Pulmonary artery endothelial cell (primary cell): ENCODE measurements around the gene PLPP3. TPM values are rescaled to one million over a fixed set of nuclear protein-coding genes. Genes with fewer than 3 reads are reported as not detected.

Source experiments
- DNase-seq: peaks from one replicate; pipeline ENCODE4 v3.0.0-alpha.2; 2011; ENCODE audit warnings: low read depth, low spot score
- total RNA-seq: library from RNA; depleted of rRNA; stranded (reverse); fragments of >200 nt; gene quantifications from 2 replicates; pipeline ENCODE4 v1.2.3, GENCODE V29; 2014

PLPP3 gene
- total RNA-seq, 1 donor from 2014 or later: 28.6 TPM

- no peak for DNase-seq
Measured at GRCh38 chr1:56501426-56501825, 77.9 kb downstream of the PLPP3 start.

GRCh38 chr1:56496821-56497772, 82.3 kb downstream of the PLPP3 start:
- DNase-seq: peak; percentile 26

GRCh38 chr1:56496158-56496557, 83.2 kb downstream of the PLPP3 start:
- DNase-seq: no peak

GRCh38 chr1:56495538-56495937, 83.8 kb downstream of the PLPP3 start:
- no peak for DNase-seq

- DNase-seq: no peak
Measured at GRCh38 chr1:56494306-56494705, 85.1 kb downstream of the PLPP3 start.

- no peak for DNase-seq
Measured at GRCh38 chr1:56493826-56494225, 85.5 kb downstream of the PLPP3 start.

- DNase-seq: no peak
Measured at GRCh38 chr1:56491441-56491840, 87.9 kb downstream of the PLPP3 start.

- no peak for DNase-seq
Measured at GRCh38 chr1:56490619-56491018, 88.7 kb downstream of the PLPP3 start.

GRCh38 chr1:56489695-56490094, 89.7 kb downstream of the PLPP3 start:
- DNase-seq: no peak

GRCh38 chr1:56484695-56485094, 94.7 kb downstream of the PLPP3 start:
- no peak for DNase-seq

- no peak for DNase-seq
Measured at GRCh38 chr1:56483104-56483503, 96.3 kb downstream of the PLPP3 start.

- no peak for DNase-seq
Measured at GRCh38 chr1:56482486-56482885, 96.9 kb downstream of the PLPP3 start.

GRCh38 chr1:56481140-56481694, 98.1 kb downstream of the PLPP3 start:
- no peak for DNase-seq

- no peak for DNase-seq
Measured at GRCh38 chr1:56478734-56479133, 100.6 kb downstream of the PLPP3 start.

GRCh38 chr1:56477164-56478111, 101.9 kb downstream of the PLPP3 start:
- DNase-seq: no peak

- no peak for DNase-seq
Measured at GRCh38 chr1:56473582-56474270, 105.6 kb downstream of the PLPP3 start.

- no peak for DNase-seq
Measured at GRCh38 chr1:56472860-56473259, 106.5 kb downstream of the PLPP3 start.

- DNase-seq: peak; percentile 49
Measured at GRCh38 chr1:56469640-56470371, 109.6 kb downstream of the PLPP3 start.

- no peak for DNase-seq
Measured at GRCh38 chr1:56468518-56468917, 110.8 kb downstream of the PLPP3 start.

- no peak for DNase-seq
Measured at GRCh38 chr1:56466538-56466937, 112.8 kb downstream of the PLPP3 start.
